NCI-H1048 (cell line): ENCODE measurements around the gene JAKMIP3.

ENCODE experiments used
- DNase-seq: peaks from one replicate; lab custom pipeline; 2025; lab: John Stamatoyannopoulos, UW

The JAKMIP3 gene

GRCh38 chr10:132099389-132100090, 33.8 kb downstream of the JAKMIP3 start:
- DNase-seq: no peak

DNA sequence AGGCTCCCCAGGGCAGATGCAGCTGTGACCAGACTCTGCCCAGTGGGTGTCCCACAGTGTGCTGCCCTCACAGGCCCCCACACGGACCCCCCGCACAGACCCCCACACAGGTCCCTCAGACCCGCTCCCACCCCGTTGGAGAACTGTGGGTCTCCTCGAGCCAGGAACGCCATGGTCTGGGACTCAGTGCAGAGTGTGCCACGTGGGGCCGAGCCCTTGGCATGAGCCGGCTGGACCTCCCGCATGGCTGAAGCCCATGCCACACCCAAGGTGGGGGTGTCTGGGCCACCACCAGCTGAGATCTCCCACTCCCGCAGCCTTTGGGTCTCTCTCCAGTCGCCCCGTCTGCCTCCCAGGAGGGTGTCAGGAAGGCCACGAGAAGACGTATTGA, 34.3 kb downstream of the JAKMIP3 start:
- DNase-seq: no peak

DNA sequence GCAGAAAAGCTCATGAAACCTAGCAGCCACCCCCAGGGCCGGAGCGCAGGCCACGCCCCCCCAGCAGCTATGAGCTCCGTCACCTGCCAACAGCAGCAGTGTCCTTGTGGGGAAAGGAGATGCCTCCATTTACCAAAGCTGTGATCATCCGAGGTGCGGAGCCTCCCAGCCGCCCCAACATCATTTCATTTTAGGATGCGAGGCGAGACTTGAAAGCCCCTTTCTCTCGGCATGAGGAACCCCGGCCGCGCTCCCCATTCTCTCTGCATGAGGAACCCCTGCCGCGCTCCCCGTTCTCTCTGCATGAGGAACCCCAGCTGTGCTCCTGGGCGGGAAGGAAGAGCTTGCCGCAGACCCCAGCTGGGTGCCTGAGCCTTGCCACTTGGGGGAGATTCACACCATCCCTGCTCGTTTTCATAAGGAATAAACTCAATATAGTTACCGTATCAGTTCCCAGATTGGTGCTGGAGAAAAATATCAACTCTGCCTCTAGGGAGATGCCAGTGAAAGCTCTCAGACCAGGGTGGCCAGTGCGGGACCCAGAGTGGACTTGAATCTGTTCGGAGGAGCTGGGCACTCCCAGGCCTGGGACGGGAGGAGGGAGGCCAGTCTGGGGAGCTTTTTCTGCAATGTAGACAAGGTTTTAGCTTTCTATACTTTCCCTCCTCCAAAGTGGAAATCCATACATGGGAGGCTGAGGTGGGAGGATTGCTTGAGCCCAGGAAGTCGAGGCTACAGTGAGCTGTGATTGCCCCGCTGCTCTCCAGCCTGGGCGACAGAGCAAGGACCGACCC, 35.0 kb downstream of the JAKMIP3 start:
- DNase-seq: no peak

DNA sequence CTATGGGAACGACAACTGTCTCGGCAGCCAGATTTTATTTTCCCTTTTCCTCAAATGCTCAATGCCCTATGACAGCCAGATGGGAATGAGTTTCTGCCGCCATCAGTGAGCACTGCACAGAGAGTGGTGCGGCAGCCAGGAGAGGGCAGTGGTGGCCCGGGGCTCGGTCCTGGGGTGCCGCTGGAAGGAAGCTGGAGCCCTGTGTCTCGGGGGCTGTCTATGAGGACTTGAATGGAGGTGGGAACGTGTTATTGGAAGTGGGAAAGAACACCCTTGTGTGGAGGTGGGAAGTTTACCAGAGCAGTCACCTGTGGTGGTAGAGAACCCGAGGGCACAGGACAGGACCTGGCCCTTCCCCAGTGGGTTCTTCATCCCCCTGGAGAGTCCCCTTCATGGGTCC, 35.8 kb downstream of the JAKMIP3 start:
- no peak for DNase-seq

GRCh38 chr10:132102071-132102716, 36.4 kb downstream of the JAKMIP3 start:
- no peak for DNase-seq

GRCh38 chr10:132102717-132103110, 37.0 kb downstream of the JAKMIP3 start:
- no peak for DNase-seq

- no peak for DNase-seq
Observed at GRCh38 chr10:132103116-132103910, 37.6 kb downstream of the JAKMIP3 start.

GRCh38 chr10:132104062-132104461, 38.3 kb downstream of the JAKMIP3 start:
- DNase-seq: no peak

DNA sequence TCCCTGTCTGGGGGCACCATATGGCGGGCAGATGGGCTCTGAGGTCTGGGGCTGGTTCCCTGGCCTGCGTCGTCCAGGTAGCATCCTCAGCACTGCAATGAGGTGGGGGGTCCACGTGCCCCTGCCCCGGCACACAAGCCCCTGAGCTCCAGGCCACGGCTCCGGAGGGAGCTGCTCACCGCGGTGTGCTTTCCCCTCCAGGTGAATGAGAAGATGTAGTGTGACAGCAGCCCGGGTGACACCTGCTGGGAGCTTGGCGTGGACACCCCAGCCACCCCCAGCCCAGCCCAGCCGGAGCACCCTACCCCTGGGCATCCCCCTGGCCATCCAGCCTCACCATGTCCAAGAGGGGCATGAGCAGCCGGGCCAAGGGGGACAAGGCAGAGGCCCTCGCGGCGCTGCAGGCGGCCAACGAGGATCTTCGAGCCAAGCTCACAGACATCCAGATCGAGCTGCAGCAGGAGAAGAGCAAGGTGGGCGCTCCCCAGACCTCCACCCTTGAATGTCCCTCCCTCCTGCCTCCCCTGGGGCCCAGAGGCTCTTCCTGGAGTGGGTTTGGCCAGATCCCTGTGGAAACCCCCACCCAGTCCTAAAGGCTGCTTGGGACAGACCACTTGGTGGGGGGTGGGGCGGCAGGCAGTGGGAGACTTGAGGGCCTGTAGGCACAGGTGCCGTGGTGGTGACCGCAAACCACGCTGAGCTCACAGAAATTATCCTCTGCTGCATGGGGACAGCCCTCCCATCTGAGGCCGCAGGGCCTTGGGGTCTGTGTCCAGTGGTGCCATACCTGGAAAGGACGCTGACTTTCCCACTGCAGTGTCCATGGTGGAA, 38.9 kb downstream of the JAKMIP3 start:
- no peak for DNase-seq

DNA sequence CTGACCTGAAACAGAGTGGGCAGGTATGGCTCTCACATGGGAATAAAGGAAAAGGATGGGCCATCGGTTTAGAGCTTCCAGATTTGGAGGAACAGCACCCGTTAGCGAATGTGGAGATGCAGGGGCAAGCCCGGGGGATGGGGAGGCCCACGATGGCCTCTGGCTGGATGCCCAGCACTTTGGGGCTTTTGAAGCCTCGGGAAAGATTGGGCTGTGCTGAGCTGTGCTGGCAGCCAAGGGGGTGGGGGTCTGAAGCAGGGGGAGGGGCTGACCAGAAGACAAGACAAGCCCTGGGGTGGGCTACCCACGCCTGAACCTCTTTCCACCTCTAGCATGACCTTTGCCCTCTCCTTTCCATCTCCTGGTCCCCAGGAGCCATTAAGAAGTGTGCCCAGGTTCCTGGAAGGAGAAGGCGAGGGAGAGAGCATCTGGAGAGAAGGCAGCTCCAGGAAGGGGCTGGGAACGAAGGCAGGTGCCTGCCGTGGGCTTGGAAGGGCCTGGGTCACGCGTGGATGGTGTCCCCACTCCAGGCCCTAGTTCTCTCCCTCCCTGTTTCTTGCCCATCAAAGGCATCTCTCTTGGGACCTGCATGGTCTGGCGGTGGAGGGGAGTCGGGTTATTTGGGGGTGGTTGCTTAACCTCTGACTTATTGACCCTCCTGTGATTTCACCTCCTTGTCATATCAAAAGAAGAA, 39.7 kb downstream of the JAKMIP3 start:
- DNase-seq: no peak

- no peak for DNase-seq
Observed at GRCh38 chr10:132106431-132106830, 40.7 kb downstream of the JAKMIP3 start.

- no peak for DNase-seq
Observed at GRCh38 chr10:132107186-132107948, 41.6 kb downstream of the JAKMIP3 start.

DNA sequence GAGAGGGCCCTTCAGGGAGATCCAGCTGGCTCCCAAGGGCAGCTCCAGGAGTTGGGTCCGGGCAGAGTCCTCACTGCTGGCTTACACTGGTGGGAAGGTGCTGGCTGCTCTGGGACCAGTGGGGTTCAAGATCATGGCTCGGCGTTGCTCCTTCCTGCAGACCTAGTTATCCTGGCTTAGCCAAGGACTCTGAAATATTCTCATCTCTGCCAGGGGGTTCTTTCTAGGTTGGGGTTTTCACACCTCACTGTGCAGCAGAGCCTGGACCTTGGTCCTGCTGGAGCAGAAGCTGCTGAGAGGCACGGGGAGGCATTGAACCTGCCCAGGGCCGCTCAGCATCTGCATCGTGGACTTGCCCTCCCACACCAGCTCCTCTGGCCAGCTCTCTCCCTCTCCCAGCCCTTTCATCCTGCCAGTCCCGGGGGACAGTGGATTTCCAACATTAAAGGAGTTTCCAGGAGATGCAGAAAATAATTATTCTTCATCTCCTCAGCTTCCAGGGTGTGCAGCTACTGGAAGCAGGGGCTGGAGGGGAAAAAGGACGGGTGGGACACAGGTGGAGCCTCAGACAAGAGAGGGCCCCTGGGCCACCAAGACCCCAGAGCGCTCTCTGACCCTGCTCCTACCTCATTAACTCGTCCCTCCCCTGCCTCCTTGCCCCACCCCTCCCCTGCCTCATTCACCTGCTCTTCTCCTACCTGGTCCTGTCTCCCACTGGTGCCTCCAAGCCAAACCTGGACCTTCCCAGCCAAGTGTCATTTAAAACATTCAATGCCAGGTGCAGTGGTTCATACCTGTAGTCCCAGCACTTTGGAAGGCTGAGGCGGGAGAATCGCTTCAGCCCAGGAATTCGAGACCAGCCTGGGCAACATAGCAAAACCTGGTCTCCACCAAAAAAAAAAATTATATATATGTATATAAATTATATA, 42.5 kb downstream of the JAKMIP3 start:
- no peak for DNase-seq

DNA sequence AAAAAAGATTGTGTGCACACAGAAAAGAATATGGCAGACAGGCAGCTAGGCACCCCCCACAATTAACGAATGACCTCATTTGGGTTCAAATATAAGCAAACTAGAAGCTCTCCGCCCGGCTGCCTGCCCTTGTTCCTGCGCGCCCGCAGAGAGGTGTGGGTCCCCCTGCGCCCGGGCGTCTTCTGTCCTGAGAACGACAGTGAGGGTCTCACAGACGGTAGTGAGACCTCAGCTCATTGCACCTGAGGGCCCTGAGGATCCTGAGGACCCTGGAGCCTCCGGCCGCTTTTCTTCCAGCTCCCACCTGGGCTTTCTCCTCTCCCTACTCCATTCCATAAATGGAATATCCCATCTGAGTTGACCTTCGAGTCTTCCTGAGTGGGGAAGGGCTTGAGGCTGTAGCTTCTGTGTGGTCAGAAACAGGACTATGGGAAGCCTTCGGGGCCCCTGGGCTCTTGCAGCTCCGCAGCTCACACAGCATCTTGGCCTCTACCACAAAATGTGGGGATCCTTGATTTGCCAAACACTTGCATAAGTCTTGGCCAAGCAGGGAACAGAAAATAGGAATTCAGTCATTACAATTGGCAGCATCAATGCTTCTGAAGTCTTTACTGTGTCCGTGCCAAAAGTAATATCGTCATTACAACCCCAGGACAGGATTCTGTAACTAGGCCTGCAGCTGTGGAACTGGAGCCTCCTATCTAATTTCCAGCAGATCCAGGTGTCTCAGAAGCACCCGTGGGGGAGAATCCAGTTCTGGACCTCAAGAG, 43.8 kb downstream of the JAKMIP3 start:
- DNase-seq: no peak

DNA sequence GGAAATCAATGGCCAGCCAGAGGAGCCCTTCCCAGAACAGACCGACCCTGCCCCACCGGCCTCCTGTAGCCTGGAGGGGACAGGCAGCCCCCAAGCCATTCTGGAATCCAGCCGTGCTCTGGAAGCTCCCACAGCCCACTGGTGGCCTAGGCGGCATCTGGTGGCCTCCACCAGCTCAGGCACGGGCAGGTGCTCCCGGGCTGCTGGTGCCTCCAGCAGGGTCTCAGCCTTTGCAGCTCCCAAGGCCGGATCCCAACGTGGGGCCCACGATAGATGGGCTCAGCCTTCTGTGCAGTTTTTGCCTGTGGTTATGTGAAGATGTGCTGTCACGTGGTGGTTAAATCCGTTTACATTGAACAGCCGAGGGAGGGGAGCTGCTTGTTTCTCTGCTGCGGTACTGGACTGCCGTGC, 44.4 kb downstream of the JAKMIP3 start:
- no peak for DNase-seq

DNA sequence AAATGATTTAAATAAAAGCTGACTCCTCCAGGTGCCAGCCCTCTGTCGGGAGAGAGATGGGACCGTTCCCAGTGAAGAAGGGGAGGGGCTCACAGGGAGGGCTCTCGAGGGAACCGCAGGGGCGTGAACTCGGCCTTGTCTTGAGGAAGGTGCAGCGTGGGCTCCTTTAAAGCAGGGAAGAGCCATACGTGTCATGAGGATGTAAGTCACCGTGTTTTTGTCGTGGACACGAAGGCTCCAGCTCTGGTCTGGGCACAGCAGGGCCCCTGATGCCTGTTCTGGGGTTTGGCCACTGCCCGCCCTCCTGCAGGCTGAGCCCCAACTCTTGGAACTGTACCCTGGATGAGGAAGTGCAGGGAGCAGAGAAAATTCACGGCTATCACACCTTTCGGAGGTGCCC, 45.0 kb downstream of the JAKMIP3 start:
- DNase-seq: no peak

DNA sequence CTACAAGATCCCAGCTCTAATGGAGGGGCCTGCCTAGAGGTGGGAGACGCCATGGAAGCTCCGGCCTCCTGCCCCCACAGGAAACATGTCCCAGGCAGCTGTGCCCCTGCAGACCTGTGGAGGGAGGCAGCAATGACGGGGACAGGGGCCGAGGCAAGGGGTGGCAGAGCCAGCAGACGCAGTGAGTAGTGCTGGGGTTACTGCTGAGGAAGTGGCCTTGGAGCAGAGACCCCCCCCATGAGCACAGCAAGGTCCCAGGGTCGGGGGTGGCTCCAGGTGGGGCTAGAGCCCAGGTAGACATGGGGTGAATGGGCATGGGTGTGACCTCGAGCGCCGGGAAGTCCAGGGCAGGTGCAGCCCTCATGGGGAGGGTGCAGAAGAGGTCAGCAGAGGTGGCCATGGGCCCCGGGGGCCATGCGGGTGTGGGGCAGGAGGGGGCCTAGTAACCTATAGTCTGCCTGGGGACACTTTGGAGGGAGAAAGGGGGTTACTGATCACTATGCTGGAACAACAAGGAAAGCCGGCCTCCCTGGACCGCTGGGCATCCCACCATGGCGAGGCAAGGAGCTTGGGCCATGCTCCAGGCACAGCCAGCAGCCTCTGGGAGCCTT, 45.5 kb downstream of the JAKMIP3 start:
- no peak for DNase-seq
